GM06990 (cell line): Measurements from ENCODE around the gene ZNF324B.

Experiments
- DNase-seq: peaks from one replicate; pipeline ENCODE4 v3.0.0-alpha.2; 2011; ENCODE audit not compliant: insufficient read length; ENCODE audit errors: extremely low read depth
- H3K27me3 ChIP-seq: replicated peaks from 2 replicates; pipeline ENCODE4 v1.6.0; 2011; ENCODE audit warnings: low read length; ENCODE audit not compliant: control insufficient read depth, insufficient read depth
- H3K36me3 ChIP-seq: 2 replicates; pipeline ENCODE4 v1.5.1; 2011; ENCODE audit warnings: low read length; ENCODE audit not compliant: control insufficient read depth, insufficient read depth
- H3K4me3 ChIP-seq: replicated peaks from 2 replicates; pipeline ENCODE4 v1.5.1; 2011; ENCODE audit warnings: low read depth, mild to moderate bottlenecking, control low read depth, low read length
- TF ChIP-seq, protein P1 (sequence below): IDR thresholded peaks from 2 replicates; pipeline ENCODE4 v1.5.1; 2011; ENCODE audit warnings: low read length, control low read depth, mild to moderate bottlenecking, inconsistent platforms; ENCODE audit not compliant: insufficient read depth, poor library complexity, severe bottlenecking

ZNF324B gene

GRCh38 chr19:58450856-58451357, 515 bp upstream of the ZNF324B start:
- no peak for DNase-seq
- Histone ChIP-seq H3K27me3 (no peaks in the 10 kb centered on the region), H3K4me3 (peak overlapping the region; percentile 94), H3K36me3 (peaks cover 7% of the 10 kb centered on the region)
- TF ChIP-seq, protein P1, sequence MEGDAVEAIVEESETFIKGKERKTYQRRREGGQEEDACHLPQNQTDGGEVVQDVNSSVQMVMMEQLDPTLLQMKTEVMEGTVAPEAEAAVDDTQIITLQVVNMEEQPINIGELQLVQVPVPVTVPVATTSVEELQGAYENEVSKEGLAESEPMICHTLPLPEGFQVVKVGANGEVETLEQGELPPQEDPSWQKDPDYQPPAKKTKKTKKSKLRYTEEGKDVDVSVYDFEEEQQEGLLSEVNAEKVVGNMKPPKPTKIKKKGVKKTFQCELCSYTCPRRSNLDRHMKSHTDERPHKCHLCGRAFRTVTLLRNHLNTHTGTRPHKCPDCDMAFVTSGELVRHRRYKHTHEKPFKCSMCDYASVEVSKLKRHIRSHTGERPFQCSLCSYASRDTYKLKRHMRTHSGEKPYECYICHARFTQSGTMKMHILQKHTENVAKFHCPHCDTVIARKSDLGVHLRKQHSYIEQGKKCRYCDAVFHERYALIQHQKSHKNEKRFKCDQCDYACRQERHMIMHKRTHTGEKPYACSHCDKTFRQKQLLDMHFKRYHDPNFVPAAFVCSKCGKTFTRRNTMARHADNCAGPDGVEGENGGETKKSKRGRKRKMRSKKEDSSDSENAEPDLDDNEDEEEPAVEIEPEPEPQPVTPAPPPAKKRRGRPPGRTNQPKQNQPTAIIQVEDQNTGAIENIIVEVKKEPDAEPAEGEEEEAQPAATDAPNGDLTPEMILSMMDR: no peak

GRCh38 chr19:58453743-58454142, 2.3 kb downstream of the ZNF324B start:
- Histone ChIP-seq H3K4me3 (no peak overlapping the region), H3K27me3 (no peaks in the 10 kb centered on the region), H3K36me3 (peaks cover 17% of the 10 kb centered on the region)
- TF ChIP-seq, protein P1: no peak
- no peak for DNase-seq

- H3K36me3 ChIP-seq: peaks cover 17% of the 10 kb centered on the region
- DNase-seq: no peak
- H3K4me3 ChIP-seq: no peak overlapping the region
- TF ChIP-seq, protein P1: no peak
- H3K27me3 ChIP-seq: no peaks in the 10 kb centered on the region
Observed at GRCh38 chr19:58455306-58455705, 3.9 kb downstream of the ZNF324B start.

- peaks cover 17% of the 10 kb centered on the region for H3K36me3 ChIP-seq
- no peak for DNase-seq
- no peak overlapping the region for H3K4me3 ChIP-seq
- H3K27me3 ChIP-seq: no peaks in the 10 kb centered on the region
- TF ChIP-seq, protein P1: no peak
Observed at GRCh38 chr19:58456111-58456510, 4.7 kb downstream of the ZNF324B start.

GRCh38 chr19:58460039-58460438, 8.6 kb downstream of the ZNF324B start:
- Histone ChIP-seq H3K4me3 (no peak overlapping the region), H3K27me3 (no peaks in the 10 kb centered on the region), H3K36me3 (peaks cover 12% of the 10 kb centered on the region)
- no peak for DNase-seq
- TF ChIP-seq, protein P1: no peak

GRCh38 chr19:58466089-58466759, 14.8 kb downstream of the ZNF324B start:
- TF ChIP-seq, protein P1: no peak
- Histone ChIP-seq H3K4me3 (peak overlapping the region; percentile 56), H3K27me3 (no peaks in the 10 kb centered on the region), H3K36me3 (peaks cover 5% of the 10 kb centered on the region)
- DNase-seq: no peak
